Measurements from ENCODE around the gene PDE4B.

The PDE4B gene

GRCh38 chr1:66175098-66175497 is 382.4 kb downstream of the PDE4B start:
- DNase-seq = no peak

DNA sequence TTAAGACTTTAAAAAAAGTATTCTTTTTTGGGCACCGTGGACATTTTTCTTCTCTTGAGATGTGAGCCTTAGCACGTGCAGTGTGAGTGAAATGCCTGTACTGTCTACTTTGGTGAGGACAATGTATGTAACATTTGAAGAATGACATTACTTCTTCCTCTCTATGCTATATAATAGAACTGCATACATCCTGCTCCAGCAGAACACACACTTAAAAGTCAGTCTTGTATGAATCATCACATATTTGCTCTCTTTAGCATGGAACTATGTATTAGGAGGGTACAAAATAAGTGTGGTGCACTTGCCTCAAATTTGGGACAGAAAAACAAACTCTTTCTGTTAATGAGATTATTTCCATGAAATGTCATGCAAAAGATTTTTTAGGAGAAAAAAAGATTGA is 382.9 kb downstream of the PDE4B start:
- no peak for DNase-seq

DNA sequence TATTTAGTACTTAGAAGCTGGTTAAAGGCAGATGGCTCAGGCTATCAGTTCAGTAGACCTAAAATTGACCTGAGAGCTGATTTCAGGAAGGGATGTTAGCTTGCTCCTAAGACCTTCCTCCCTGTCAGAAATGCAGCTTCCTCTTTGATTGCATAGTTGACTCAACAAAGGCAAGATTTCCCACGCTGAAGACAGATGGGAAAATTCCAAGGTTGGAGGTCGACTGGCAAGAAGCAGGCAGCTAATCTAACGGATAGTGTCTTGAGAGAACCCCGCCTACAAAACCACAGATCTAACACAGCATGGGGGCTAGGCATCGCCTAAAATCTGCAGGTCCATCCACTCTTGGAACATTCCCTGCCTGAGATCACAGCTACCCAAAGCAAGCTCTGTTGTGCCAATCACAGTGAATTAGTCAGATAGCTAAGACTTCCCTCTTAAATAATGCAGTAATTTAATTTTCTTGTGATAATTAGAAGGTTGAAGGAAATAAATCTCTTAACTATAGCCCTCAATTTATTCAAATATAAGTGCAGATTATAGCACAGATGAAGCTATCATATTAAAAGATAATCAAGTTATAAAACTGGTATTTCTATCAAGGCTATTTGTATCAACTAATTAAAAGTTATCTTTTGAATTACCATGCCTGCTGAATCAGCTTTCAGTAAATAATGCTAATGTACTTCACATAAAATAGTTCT is 383.5 kb downstream of the PDE4B start:
- DNase-seq = no peak

- no peak for DNase-seq
Observed at GRCh38 chr1:66176832-66177231, 384.1 kb downstream of the PDE4B start.

DNA sequence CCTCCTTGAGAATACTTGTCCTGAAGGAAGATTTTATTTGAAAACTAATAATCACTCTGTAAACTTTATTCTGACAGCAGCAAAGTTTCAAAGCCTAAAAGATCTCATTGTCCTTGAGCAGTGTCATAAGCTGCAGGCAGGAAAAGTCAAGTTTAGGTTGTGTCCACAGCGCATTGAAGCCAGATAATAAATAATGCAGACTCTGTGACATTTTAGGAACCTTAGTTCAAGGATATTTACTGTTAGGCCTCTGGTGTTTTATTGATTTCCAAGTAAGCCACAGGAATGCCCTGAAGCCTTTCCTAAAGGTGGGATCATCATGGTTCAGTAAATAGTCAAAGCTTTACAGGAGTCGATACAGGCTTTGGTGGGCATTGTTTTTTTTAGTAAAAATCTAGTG is 384.8 kb downstream of the PDE4B start:
- no peak for DNase-seq

- DNase-seq = no peak
Observed at GRCh38 chr1:66182026-66182425, 389.3 kb downstream of the PDE4B start.

DNA sequence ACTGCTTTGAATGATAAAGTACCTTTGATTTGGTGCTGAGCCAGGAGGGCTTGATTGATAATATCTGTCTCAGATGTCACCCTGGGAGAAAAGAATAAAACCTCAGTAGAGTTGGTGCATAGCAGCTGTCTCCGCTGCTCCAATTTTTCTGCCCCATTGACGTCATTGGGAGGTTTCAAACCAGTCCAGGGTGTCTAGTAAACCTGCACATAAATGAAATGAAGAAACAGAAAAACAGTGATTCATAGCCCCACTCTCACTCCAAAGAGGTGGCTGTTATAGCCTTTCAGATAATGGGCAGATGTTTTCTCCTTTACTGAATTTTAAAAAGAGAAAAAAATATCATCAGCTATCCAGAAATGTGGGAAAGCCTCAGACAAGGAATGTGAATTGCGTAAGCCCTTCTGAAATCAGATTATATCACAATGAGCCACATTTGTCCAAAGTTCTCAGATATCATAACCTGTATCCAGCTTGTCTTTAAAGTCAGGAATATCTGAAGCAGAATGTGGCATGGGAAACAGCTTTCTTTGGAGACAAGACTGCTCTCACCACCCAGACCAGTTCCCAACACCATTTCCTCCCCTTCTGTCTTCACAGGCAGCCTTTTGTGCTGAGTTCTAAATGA is 390.0 kb downstream of the PDE4B start:
- no peak for DNase-seq

DNA sequence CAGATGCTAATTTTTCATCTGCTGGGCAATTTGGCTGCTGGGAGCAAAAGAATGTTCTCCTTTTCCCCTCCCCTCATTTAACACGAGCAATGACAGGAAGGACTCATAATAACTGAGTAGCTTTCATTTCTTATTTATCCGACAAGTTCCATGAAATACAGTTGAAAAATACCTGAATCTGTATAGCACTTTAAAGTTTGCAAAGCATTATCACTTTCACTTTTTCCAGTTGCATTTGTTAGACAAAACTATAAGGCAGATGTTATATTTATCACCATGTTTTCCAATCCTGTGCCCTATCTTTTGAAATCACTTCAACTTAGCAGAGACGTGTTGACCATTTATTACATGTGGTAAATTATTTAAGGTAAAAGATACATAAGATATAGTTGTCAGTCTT is 390.7 kb downstream of the PDE4B start:
- no peak for DNase-seq

- DNase-seq = no peak
Observed at GRCh38 chr1:66197120-66197519, 404.4 kb downstream of the PDE4B start.

GRCh38 chr1:66197785-66198184 is 405.1 kb downstream of the PDE4B start:
- no peak for DNase-seq

- no peak for DNase-seq
Observed at GRCh38 chr1:66206563-66207144, 414.0 kb downstream of the PDE4B start.

DNA sequence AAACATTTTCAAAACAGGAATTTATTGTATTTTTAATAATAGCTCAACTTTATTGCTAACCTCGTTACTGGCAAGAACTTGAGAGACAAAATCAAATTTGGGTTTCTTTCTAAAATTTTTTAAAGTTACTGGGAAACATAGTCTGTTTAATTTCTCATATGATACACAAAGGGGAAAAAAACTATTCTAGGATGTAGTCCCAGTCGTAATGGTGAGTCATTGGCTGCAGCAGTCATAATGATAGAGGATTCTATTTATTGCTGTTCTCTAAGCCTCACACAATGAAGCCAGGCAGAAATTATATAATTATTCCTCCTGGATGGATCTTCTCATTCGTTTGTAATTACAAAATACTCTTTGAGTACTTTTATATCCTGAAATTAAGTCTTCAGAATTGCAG is 414.8 kb downstream of the PDE4B start:
- DNase-seq = peak in 4 of 56 donors; percentile 2 to 30 (median 4)

DNA sequence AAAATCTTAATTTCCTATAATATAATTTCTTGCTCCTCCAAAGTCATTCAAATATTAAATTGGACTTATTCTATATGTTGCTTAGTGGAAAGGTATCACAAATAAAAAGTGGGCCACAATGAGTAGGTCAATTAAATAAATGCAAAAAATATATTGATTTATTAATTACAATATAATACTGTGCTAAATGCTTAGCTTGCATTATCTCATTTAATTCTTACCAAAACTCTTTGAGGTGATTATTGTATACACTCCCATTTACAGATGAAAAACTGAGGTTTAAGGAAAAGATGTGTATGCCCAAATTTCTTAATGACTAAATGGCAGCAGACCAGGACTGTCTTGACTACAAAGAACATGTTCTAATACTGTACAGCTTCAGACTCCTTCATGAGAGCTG is 415.9 kb downstream of the PDE4B start:
- DNase-seq = no peak

DNA sequence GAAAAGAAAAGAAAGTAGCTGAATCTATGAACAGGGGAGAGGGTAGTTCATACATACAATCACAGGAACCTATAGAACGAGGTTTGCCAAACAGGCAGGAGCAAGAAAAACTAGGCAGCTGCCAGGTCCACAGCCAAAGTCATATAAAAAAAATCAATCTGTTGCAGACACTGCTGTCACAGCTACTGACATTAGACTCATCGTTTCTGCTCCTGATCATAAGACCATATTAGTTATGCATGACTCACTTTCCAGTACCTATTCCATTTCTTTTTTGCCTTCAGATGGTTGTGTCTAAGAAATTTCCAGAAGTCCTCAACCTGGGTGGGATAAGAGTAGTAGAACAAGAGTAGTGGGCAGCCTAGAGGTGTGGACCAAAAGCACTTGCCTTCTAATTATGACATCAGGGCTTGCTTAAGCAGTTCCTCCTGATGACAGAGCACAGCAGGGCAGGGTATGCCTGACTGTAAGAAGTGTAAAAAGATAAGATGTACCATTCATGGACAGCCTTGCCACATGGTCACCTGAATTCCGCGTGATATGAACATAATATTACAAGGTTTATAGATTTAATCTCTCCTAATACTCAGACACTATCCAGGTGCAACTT is 418.0 kb downstream of the PDE4B start:
- DNase-seq = no peak

GRCh38 chr1:66211521-66211920 is 418.8 kb downstream of the PDE4B start:
- DNase-seq = no peak

GRCh38 chr1:66213491-66213890 is 420.8 kb downstream of the PDE4B start:
- no peak for DNase-seq

GRCh38 chr1:66214901-66215300 is 422.2 kb downstream of the PDE4B start:
- DNase-seq = no peak

- no peak for DNase-seq
Observed at GRCh38 chr1:66217021-66217420, 424.3 kb downstream of the PDE4B start.

DNA sequence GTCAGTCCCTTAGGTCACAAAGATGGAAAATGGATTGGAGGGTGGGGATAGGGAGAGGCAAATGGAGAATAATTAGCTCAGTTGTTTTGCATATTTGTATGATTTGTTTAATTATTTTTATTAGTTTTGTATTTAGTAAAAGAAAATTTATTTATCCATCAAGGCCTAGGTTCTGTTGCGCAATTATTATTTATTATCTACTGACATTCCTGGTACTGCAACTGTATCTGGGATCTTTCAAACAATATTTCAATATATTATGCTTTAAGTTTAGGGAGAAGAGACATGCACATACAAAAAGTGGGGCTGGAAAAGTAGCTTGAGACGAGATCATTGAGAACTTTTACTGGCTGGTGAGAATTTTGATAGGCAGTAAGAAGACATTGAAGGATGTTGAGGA is 424.9 kb downstream of the PDE4B start:
- DNase-seq = no peak

DNA sequence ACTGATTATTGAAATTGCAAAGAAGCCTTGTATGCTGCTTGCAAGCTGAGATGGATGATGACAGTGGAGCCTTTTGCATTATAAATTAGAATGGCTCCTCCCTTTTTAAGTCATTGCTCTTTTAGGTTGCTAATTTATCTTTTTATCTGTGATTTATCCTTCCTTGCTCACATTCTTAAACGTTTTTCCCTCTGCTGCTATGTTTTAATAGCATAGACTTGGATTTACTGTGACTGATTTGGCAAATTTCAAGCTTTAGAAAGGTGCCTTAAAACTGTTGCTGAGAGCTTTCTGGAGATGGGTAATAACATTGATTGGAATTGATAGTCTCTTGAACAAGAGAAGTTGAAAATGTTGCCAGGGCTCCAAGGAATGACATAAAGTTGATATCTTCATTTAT is 427.8 kb downstream of the PDE4B start:
- no peak for DNase-seq

DNA sequence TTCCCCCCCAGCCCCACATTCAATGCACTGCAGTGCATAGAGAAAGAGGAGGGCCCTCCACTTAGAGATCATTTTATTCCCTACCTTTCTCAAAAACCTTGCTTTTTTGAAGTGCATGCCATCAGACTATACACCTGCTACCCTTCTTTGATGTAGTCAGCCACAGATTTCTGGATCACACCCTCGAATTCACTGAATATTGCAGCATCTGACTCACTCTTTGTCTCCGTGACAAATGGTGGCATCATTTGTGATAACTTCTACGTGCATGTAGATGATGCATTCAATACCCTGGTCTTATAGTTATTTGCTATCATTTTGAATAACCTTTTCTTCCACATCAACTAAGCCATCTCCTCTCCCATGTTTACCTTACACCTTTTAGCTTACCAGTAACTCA is 431.0 kb downstream of the PDE4B start:
- no peak for DNase-seq

DNA sequence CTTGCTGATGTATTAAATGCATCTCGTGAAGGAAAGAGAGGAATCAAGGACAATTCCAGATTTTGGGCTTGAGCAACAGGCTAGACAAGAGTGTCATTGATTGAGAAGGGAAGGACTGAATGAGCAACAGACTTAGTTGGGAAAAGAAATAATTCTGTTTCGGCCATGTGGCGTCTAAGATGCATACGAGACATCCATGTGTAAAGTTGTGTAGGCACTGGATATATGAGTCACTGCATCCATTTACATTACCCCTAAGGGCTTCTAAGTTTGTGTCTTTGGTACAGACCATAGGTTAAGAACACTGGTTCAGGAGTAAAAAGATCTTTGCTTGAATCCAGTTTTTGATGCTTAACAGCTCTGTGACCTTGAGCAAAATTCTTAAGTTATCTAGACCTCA is 434.3 kb downstream of the PDE4B start:
- no peak for DNase-seq

- no peak for DNase-seq
Observed at GRCh38 chr1:66227966-66228365, 435.3 kb downstream of the PDE4B start.
